Raji (cell line): Measurements from ENCODE around the gene MSI2.

Experiments used
- POLR2A ChIP-seq: IDR thresholded peaks from 2 replicates; pipeline ENCODE4 v1.6.1; 2011; ENCODE audit warnings: low read depth, low read length, control low read depth; ENCODE audit not compliant: insufficient read depth

Gene MSI2

GRCh38 chr17:57531078-57531477 lies 274.8 kb downstream of the MSI2 start:
- no peak for TF ChIP-seq POLR2A

GRCh38 chr17:57531648-57532504 lies 275.6 kb downstream of the MSI2 start:
- no peak for TF ChIP-seq POLR2A

GRCh38 chr17:57532556-57532955 lies 276.2 kb downstream of the MSI2 start:
- no peak for TF ChIP-seq POLR2A

GRCh38 chr17:57532966-57533365 lies 276.6 kb downstream of the MSI2 start:
- TF ChIP-seq POLR2A: no peak

GRCh38 chr17:57533684-57534305 lies 277.5 kb downstream of the MSI2 start:
- no peak for TF ChIP-seq POLR2A

GRCh38 chr17:57534863-57535248 lies 278.5 kb downstream of the MSI2 start:
- no peak for TF ChIP-seq POLR2A

- no peak for TF ChIP-seq POLR2A
Observed at GRCh38 chr17:57535249-57535966, 279.1 kb downstream of the MSI2 start.

- TF ChIP-seq POLR2A: no peak
Observed at GRCh38 chr17:57536289-57536688, 280.0 kb downstream of the MSI2 start.

- TF ChIP-seq POLR2A: no peak
Observed at GRCh38 chr17:57536789-57537523, 280.6 kb downstream of the MSI2 start.

GRCh38 chr17:57537524-57538410 lies 281.4 kb downstream of the MSI2 start:
- TF ChIP-seq POLR2A: no peak

GRCh38 chr17:57538736-57539456 lies 282.6 kb downstream of the MSI2 start:
- TF ChIP-seq POLR2A: no peak

- no peak for TF ChIP-seq POLR2A
Observed at GRCh38 chr17:57539529-57540301, 283.4 kb downstream of the MSI2 start.

GRCh38 chr17:57540596-57540995 lies 284.3 kb downstream of the MSI2 start:
- TF ChIP-seq POLR2A: no peak
